NB4 (cell line): ENCODE data around the gene CBY2.

Experiments
- DNase-seq: peaks from one replicate; pipeline ENCODE4 v3.0.0; 2010; ENCODE audit warnings: low read depth
- H3K4me3 ChIP-seq: one replicate; pipeline ENCODE4 v1.5.1; 2011; ENCODE audit warnings: mild to moderate bottlenecking, low read depth, low read length, moderate library complexity
- MYC ChIP-seq: IDR thresholded peaks from 2 replicates; pipeline ENCODE4 v1.6.1; 2011; ENCODE audit warnings: low read depth, low read length
- POLR2A ChIP-seq: IDR thresholded peaks from 2 replicates; pipeline ENCODE4 v1.6.1; 2011; ENCODE audit warnings: mild to moderate bottlenecking; ENCODE audit not compliant: insufficient read length; ENCODE audit errors: extremely low read depth
- TF ChIP-seq, protein P1 (sequence below): IDR thresholded peaks from 2 replicates; pipeline ENCODE4 v1.6.1; 2011; ENCODE audit warnings: low read depth, low read length
- TF ChIP-seq, protein P2 (sequence below): IDR thresholded peaks from one replicate; pipeline ENCODE4 v1.5.1; 2012; ENCODE audit warnings: low read depth, low read length

Gene CBY2

DNA sequence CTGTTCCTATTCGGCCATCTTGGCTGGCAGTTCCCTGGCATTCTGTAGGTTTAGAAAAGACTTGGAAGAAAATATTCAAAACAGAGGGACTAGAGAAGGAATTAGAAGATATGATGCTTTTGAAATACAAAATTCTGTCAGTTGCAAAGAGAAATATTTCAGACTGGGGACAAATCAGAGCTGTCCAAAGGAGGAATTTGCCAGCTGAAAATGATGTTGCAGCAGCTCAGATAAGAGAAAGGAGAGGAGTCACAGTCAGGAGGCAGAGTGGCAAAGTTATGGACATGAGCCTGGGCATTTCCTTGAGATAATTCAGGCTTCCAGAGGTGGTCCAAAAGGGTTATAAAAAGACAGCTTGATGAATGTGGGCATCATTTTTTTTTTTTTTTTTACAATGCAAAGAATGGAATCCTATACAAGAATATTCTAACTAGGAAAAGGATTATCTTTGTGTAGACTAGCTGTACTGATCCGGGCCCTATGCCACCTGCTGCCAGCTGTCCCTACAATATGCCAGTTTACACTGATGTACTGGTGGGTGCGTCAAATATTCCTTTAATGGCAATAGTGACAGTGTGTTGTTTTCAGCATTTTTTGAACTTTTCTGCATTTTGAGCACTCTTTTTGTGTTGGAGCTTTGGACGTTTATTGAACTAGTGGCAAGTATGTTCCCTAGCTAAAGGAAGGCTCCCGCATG lies 31.8 kb upstream of the CBY2 start:
- no peak overlapping the region for H3K4me3 ChIP-seq
- no peak for DNase-seq
- TF ChIP-seq MYC (no peak), POLR2A (no peak)
- TF ChIP-seq, protein P1, sequence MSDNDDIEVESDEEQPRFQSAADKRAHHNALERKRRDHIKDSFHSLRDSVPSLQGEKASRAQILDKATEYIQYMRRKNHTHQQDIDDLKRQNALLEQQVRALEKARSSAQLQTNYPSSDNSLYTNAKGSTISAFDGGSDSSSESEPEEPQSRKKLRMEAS = no peak
- TF ChIP-seq, protein P2, sequence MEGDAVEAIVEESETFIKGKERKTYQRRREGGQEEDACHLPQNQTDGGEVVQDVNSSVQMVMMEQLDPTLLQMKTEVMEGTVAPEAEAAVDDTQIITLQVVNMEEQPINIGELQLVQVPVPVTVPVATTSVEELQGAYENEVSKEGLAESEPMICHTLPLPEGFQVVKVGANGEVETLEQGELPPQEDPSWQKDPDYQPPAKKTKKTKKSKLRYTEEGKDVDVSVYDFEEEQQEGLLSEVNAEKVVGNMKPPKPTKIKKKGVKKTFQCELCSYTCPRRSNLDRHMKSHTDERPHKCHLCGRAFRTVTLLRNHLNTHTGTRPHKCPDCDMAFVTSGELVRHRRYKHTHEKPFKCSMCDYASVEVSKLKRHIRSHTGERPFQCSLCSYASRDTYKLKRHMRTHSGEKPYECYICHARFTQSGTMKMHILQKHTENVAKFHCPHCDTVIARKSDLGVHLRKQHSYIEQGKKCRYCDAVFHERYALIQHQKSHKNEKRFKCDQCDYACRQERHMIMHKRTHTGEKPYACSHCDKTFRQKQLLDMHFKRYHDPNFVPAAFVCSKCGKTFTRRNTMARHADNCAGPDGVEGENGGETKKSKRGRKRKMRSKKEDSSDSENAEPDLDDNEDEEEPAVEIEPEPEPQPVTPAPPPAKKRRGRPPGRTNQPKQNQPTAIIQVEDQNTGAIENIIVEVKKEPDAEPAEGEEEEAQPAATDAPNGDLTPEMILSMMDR = no peak

DNA sequence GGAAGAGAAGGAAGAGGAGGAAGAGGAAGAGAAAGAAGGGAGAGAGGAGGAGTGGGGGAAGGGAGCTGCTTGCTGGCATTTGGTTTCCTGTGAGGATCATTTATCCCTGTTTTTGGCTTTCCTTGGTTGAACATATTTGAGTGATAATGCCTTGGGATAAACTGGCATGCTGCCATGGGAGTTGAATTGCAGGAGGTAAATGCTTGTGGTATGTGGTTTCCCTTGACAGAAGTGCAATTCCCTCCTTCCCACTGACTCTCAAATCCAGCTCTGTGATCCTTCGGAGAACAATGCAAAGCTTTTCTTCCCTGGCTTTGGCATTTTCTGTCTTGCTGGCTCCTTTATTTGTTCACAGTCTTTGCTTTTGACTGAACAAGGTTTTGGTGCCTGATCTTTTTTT lies 27.2 kb upstream of the CBY2 start:
- TF ChIP-seq, protein P1 = no peak
- TF ChIP-seq, protein P2 = no peak
- no peak for TF ChIP-seq POLR2A
- no peak for TF ChIP-seq MYC
- DNase-seq = no peak
- no peak overlapping the region for H3K4me3 ChIP-seq

DNA sequence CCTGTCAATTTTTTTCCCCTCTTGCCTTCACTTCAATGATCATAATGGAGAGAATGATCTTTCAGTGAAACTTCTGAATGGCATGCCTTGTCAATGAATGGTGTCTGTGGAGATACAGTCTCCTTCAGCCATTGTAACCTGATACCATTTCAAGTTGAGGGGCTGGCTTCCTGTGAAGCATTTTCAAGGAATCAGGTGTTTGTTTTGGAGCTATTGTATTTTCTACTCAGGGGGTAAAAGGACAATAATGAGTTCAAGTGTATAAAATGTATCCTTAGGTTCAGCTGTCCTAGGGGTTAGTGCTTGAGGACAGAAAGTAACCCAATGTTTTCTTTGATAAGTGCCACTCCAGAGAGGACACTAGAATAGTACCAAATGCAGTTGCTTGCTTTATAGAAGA lies 23.8 kb upstream of the CBY2 start:
- TF ChIP-seq, protein P2 = no peak
- TF ChIP-seq MYC (no peak), POLR2A (no peak)
- TF ChIP-seq, protein P1 = no peak
- no peak overlapping the region for H3K4me3 ChIP-seq
- no peak for DNase-seq

DNA sequence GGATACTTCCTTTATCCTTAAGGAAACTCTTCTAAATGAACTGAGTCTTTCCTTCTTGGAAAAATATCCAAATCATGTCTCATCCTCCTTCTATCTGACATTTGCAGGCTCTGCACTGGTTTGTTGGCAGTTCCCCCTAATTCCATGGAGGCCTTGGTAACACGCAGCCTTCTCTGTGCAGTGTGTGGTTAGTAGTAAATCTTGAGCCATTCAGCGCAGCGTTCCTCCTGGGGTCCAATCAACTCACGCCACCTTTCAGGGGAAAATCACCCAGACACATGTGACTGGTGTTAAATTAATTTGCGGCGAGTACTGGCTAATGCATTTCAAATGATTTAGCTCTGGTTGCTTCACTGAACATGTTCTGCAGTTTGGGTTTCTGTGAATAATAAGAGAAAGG lies 21.0 kb upstream of the CBY2 start:
- TF ChIP-seq POLR2A = no peak
- TF ChIP-seq, protein P1 = no peak
- no peak for TF ChIP-seq MYC
- TF ChIP-seq, protein P2 = no peak
- DNase-seq = no peak
- no peak overlapping the region for H3K4me3 ChIP-seq

DNA sequence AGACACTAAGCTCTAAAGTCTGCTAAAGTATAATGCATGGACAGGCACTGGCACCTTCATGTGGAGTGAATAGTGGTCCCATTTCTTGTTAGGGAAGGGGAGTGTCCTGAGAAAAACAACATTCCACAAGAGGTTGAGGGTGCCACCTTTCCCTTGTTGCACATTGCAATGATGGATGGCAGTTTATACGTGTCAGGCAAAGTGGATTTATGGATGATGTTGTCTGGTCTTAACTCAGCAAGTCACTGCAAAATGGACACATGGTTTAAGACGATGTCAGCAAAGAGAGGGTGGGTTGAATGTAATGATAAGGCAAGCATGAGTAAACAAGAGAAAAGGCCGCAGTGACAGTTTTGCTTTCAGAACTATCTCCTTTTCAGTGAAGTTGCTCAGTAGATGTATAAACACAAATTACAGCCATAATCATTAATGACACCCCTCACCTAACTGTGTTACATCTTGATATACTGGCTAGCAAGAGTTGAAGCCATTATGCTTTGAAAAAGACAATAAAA lies 19.6 kb upstream of the CBY2 start:
- no peak overlapping the region for H3K4me3 ChIP-seq
- no peak for DNase-seq
- TF ChIP-seq MYC (no peak), POLR2A (no peak)
- TF ChIP-seq, protein P2 = no peak
- TF ChIP-seq, protein P1 = no peak
